ENCODE measurements around the gene NUDT19.

DNA sequence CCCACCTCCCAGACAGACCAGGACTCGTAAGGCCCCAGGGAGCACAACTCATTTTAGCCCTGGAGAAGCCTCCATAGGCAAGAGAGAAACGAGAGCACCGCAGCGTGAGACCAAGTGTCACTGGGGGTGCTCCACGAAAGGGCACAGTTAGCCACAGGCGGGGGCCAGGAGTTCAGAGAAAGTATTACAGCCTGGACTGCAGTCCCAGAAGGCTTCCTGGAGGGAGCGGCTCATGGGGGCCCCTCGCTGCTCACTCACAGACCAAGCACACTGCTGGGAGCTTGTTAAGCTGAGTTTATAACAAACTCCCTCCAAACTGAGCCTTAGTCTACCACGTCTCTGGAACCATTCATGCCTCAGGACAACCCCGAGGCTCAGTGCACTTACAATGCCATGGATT, 33.1 kb upstream of the NUDT19 start:
- no peak for TF ChIP-seq CTCF (conservative IDR thresholded peaks at IDR 0.05 in 1 of 2, IDR thresholded peaks at IDR 0.05 in 1 of 2; ENCODE audit: extremely low read depth in 1 of 2, insufficient read depth in 1 of 2, low read depth in 1 of 2, low read length in 2 of 2)
- no peak for TF ChIP-seq EZH2 (IDR thresholded peaks at IDR 0.05; ENCODE audit: borderline replicate concordance, low read length)

Measured in mammary epithelial cell (primary cell).